Chondrocyte (in vitro differentiated cells): ENCODE measurements around the gene KLF5. TPM values are rescaled to one million over a fixed set of nuclear protein-coding genes. Genes with fewer than 3 reads are reported as not detected.
A peak's percentile ranks its signal among the peaks of the same experiment; 100 is the strongest.

ENCODE experiments used
- DNase-seq: peaks from one replicate; pipeline ENCODE4 v3.0.0; 2021; ENCODE audit warnings: mixed read lengths, low spot score
- H3K27ac Mint-ChIP-seq: one replicate; pipeline ENCODE4 v1.8.0; 2021; ENCODE audit warnings: mild to moderate bottlenecking, moderate library complexity, mixed read lengths; ENCODE audit not compliant: unreplicated experiment
- H3K27me3 Mint-ChIP-seq: 2 replicates; pipeline ENCODE4 v1.8.0; 2021; ENCODE audit warnings: low read depth, mixed read lengths
- H3K36me3 Mint-ChIP-seq: 2 replicates; pipeline ENCODE4 v1.8.0; 2021; ENCODE audit warnings: low read depth, mixed read lengths
- H3K4me1 Mint-ChIP-seq: 2 replicates; pipeline ENCODE4 v1.8.0; 2021; ENCODE audit warnings: low read depth, mild to moderate bottlenecking, mixed read lengths
- H3K4me3 Mint-ChIP-seq: one replicate; pipeline ENCODE4 v1.8.0; 2021; ENCODE audit warnings: mild to moderate bottlenecking, moderate library complexity, mixed read lengths; ENCODE audit not compliant: unreplicated experiment
- H3K9me3 Mint-ChIP-seq: 2 replicates; pipeline ENCODE4 v1.8.0; 2021; ENCODE audit warnings: low read depth, mixed read lengths
- CTCF ChIP-seq: fragments of 200-600 bp; sonication (generic); IDR thresholded peaks from 2 replicates; pipeline ENCODE4 v1.5.0; 2021; ENCODE audit warnings: antibody characterized with exemption, mild to moderate bottlenecking, moderate library complexity
- total RNA-seq: library from RNA; stranded (reverse); gene quantifications from 3 replicates; pipeline ENCODE4 v1.2.1, GENCODE V29; 2021

The KLF5 gene
- total RNA-seq, 1 donor from 2014 or later, result 7.9 TPM

GRCh38 chr13:73059460-73060250, 850 bp downstream of the KLF5 start:
- Mint-ChIP-seq H3K4me1 (peaks cover 45% of the 10 kb centered on the region), H3K9me3 (no peaks in the 10 kb centered on the region), H3K27me3 (no peaks in the 10 kb centered on the region), H3K4me3 (peak overlapping the region; percentile 87), H3K36me3 (peaks cover 8% of the 10 kb centered on the region), H3K27ac (peak overlapping the region; percentile 83)
- peak; percentile 64 for TF ChIP-seq CTCF
- peak; percentile 93 for DNase-seq

- H3K4me1 Mint-ChIP-seq, result peaks cover 42% of the 10 kb centered on the region
- peaks cover 13% of the 10 kb centered on the region for H3K36me3 Mint-ChIP-seq
Observed at GRCh38 chr13:73060251-73061160, 1.7 kb downstream of the KLF5 start.

GRCh38 chr13:73061473-73061872, 2.7 kb downstream of the KLF5 start:
- no peak overlapping the region for H3K4me3 Mint-ChIP-seq
- H3K27ac Mint-ChIP-seq, result no peak overlapping the region
- no peak for TF ChIP-seq CTCF

More at GRCh38 chr13:73060251-73061160, 1.7 kb downstream of the KLF5 start:
- no peak for TF ChIP-seq CTCF
- Mint-ChIP-seq H3K27ac (peak overlapping the region; percentile 83), H3K9me3 (no peaks in the 10 kb centered on the region), H3K4me3 (peak overlapping the region; percentile 87), H3K27me3 (no peaks in the 10 kb centered on the region)
- no peak for DNase-seq

GRCh38 chr13:73061876-73062275, 3.1 kb downstream of the KLF5 start:
- DNase-seq, result no peak
- no peak overlapping the region for H3K4me3 Mint-ChIP-seq
- H3K4me1 Mint-ChIP-seq, result peaks cover 33% of the 10 kb centered on the region
- H3K36me3 Mint-ChIP-seq, result peaks cover 15% of the 10 kb centered on the region
- no peaks in the 10 kb centered on the region for H3K9me3 Mint-ChIP-seq
- no peaks in the 10 kb centered on the region for H3K27me3 Mint-ChIP-seq
- no peak for TF ChIP-seq CTCF
- H3K27ac Mint-ChIP-seq, result no peak overlapping the region

More at GRCh38 chr13:73061473-73061872, 2.7 kb downstream of the KLF5 start:
- Mint-ChIP-seq H3K4me1 (peaks cover 33% of the 10 kb centered on the region), H3K27me3 (no peaks in the 10 kb centered on the region), H3K9me3 (no peaks in the 10 kb centered on the region), H3K36me3 (peaks cover 15% of the 10 kb centered on the region)
- DNase-seq, result no peak

- H3K9me3 Mint-ChIP-seq, result no peaks in the 10 kb centered on the region
- DNase-seq, result no peak
- no peak for TF ChIP-seq CTCF
- no peak overlapping the region for H3K4me3 Mint-ChIP-seq
- no peaks in the 10 kb centered on the region for H3K27me3 Mint-ChIP-seq
- no peak overlapping the region for H3K27ac Mint-ChIP-seq
- H3K36me3 Mint-ChIP-seq, result peaks cover 15% of the 10 kb centered on the region
- peaks cover 33% of the 10 kb centered on the region for H3K4me1 Mint-ChIP-seq
Observed at GRCh38 chr13:73062468-73062867, 3.7 kb downstream of the KLF5 start.
